HCT116 (cell line): ENCODE measurements around the gene RAB31. TPM values are rescaled to one million over a fixed set of nuclear protein-coding genes. Genes with fewer than 3 reads are reported as not detected.

Experiments
- ATAC-seq: fragments of 200-7000 bp; cut with Tn5 transposase; 2 replicates; pipeline ENCODE4 v1.9.1; 2020; ENCODE audit warnings: mild to moderate bottlenecking, moderate library complexity
- BruUV-seq: library from RNA; stranded (reverse); fragments of 400-500 nt; replicated peaks from 2 replicates; lab custom pipeline; 2021; lab: Mats Ljungman, UMichigan
- CTCF ChIA-PET: fragments of 300-600 bp; sonication (Branson Sonifier 250); formaldehyde crosslinking; loops from one replicate; lab custom pipeline; 2021; ENCODE audit warnings: antibody characterized with exemption; lab: Charles Lee
- POLR2A ChIA-PET: fragments of 300-600, 350-600 bp; sonication (Branson Sonifier 250); formaldehyde crosslinking; loops from one replicate; lab custom pipeline; 2021; ENCODE audit warnings: antibody characterized with exemption; lab: Charles Lee
- RAD21 ChIA-PET, 2 experiments: fragments of 300-600 bp; sonication (Branson Sonifier 250); formaldehyde crosslinking; loops; one replicate each; lab custom pipeline; 2023; ENCODE audit warnings: low total read pairs in 2 of 2; ENCODE audit not compliant: uncharacterized antibody in 2 of 2, unreplicated experiment in 2 of 2, low non-redundant PET in 1 of 2; lab: Charles Lee
- DNase-seq: peaks from one replicate; pipeline ENCODE4 v3.0.0-alpha.2; 2010; ENCODE audit warnings: low read depth, low spot score
- H2AFZ ChIP-seq: fragments of 200-600 bp; shearing (Covaris generic), sonication (generic); 2 replicates; pipeline ENCODE4 v1.6.1; 2017; ENCODE audit warnings: low read depth, mixed run types, mixed read lengths, antibody characterized with exemption, low read length; ENCODE audit not compliant: poor library complexity, severe bottlenecking
- H3K27ac ChIP-seq: 2 replicates; pipeline ENCODE4 v1.5.1; 2012; ENCODE audit warnings: low read depth, low read length
- H3K27me3 ChIP-seq: fragments of 200-600 bp; sonication (generic); 2 replicates; pipeline ENCODE4 v1.6.1; 2016; ENCODE audit warnings: mixed run types, low read length, mixed read lengths; ENCODE audit not compliant: insufficient read depth
- H3K36me3 ChIP-seq, 2 experiments: fragments of 200-500 bp in 1 of 2; fragments of 200-600 bp in 1 of 2; sonication (Bioruptor generic) in 1 of 2; sonication (generic) in 1 of 2; 2 replicates each; pipeline versions ENCODE4 v1.5.1 to v1.6.1; 2014 to 2016; ENCODE audit warnings: low read length in 2 of 2, inconsistent platforms in 1 of 2, mixed read lengths in 1 of 2, mixed run types in 1 of 2; ENCODE audit not compliant: insufficient read depth in 2 of 2, control insufficient read depth in 1 of 2
- H3K4me1 ChIP-seq, 2 experiments: fragments of 200-600 bp in 1 of 2; sonication (generic) in 1 of 2; 2 replicates each; pipeline versions ENCODE4 v1.5.1 to v1.6.1; 2012 to 2017; ENCODE audit warnings: low read length in 2 of 2, inconsistent platforms in 1 of 2, mild to moderate bottlenecking in 1 of 2, mixed read lengths in 1 of 2, mixed run types in 1 of 2, moderate library complexity in 1 of 2; ENCODE audit not compliant: insufficient read depth in 2 of 2, control insufficient read depth in 1 of 2
- H3K4me2 ChIP-seq: fragments of 200-600 bp; sonication (generic); 2 replicates; pipeline ENCODE4 v1.6.1; 2017; ENCODE audit warnings: mixed run types, low read length, mixed read lengths
- H3K4me3 ChIP-seq, 2 experiments: fragments of 200-600 bp in 1 of 2; sonication (generic) in 1 of 2; replicated peaks in 1 of 2; 2 replicates each; pipeline ENCODE4 v1.5.1; 2011 to 2016; ENCODE audit warnings: low read length in 2 of 2, control low read depth in 1 of 2, low read depth in 1 of 2, mild to moderate bottlenecking in 1 of 2, mixed read lengths in 1 of 2, mixed run types in 1 of 2
- H3K79me2 ChIP-seq: fragments of 200-600 bp; sonication (generic); 2 replicates; pipeline ENCODE4 v1.6.1; 2017; ENCODE audit warnings: mild to moderate bottlenecking, mixed run types, low read length, moderate library complexity, mixed read lengths; ENCODE audit not compliant: insufficient read depth
- H3K9ac ChIP-seq: fragments of 200-600 bp; sonication (generic); 2 replicates; pipeline ENCODE4 v1.6.1; 2016; ENCODE audit warnings: low read length, mixed read lengths
- H3K9me2 ChIP-seq: fragments of 200-600 bp; sonication (generic), shearing (Covaris generic); 2 replicates; pipeline ENCODE4 v1.6.1; 2017; ENCODE audit warnings: mixed run types, mild to moderate bottlenecking, moderate library complexity; ENCODE audit not compliant: insufficient read depth
- H3K9me3 ChIP-seq, 2 experiments: fragments of 200-500 bp in 1 of 2; fragments of 200-600 bp in 1 of 2; sonication (Bioruptor generic) in 1 of 2; sonication (generic) in 1 of 2; 2 replicates each; pipeline ENCODE4 v1.6.1; 2014 to 2017; ENCODE audit warnings: low read length in 2 of 2, mixed read lengths in 2 of 2, inconsistent platforms in 1 of 2, low read depth in 1 of 2, mild to moderate bottlenecking in 1 of 2, mixed run types in 1 of 2, moderate library complexity in 1 of 2; ENCODE audit not compliant: control insufficient read depth in 1 of 2, insufficient read depth in 1 of 2
- H4K20me1 ChIP-seq: fragments of 200-600 bp; sonication (generic), shearing (Covaris generic); 2 replicates; pipeline ENCODE4 v1.6.1; 2017; ENCODE audit warnings: mixed run types, mild to moderate bottlenecking, moderate library complexity; ENCODE audit not compliant: insufficient read depth
- CEBPB ChIP-seq: IDR thresholded peaks from 2 replicates; pipeline ENCODE4 v1.6.1; 2012; ENCODE audit warnings: low read depth
- EZH2 ChIP-seq: fragments of 200-600 bp; sonication (generic); IDR thresholded peaks from 2 replicates; pipeline ENCODE4 v1.6.1; 2017; ENCODE audit warnings: antibody characterized with exemption, mixed run types
- EZH2phosphoT487 ChIP-seq: fragments of 200-600 bp; IDR thresholded peaks from 2 replicates; pipeline ENCODE4 v1.6.1; 2018; ENCODE audit warnings: antibody characterized with exemption, borderline replicate concordance
- MAX ChIP-seq: IDR thresholded peaks from 2 replicates; pipeline ENCODE4 v1.6.1; 2012
- POLR2AphosphoS5 ChIP-seq: IDR thresholded peaks from 2 replicates; pipeline ENCODE4 v1.6.1; 2011; ENCODE audit warnings: mild to moderate bottlenecking, low read depth, low read length, moderate library complexity
- REST ChIP-seq: IDR thresholded peaks from 2 replicates; pipeline ENCODE4 v1.6.1; 2012; ENCODE audit warnings: low read depth
- SP1 ChIP-seq: IDR thresholded peaks from 2 replicates; pipeline ENCODE4 v1.6.1; 2012; ENCODE audit warnings: low read depth
- TCF7L2 ChIP-seq: IDR thresholded peaks from 2 replicates; pipeline ENCODE4 v1.7.0; 2011; ENCODE audit warnings: borderline replicate concordance, inconsistent platforms; ENCODE audit not compliant: insufficient read depth, insufficient read length; ENCODE audit errors: extremely low read depth
- YY1 ChIP-seq: IDR thresholded peaks from 2 replicates; pipeline ENCODE4 v1.6.1; 2011; ENCODE audit warnings: low read length, low read depth, moderate library complexity, mild to moderate bottlenecking; ENCODE audit not compliant: insufficient replicate concordance; ENCODE audit errors: extremely low read depth
- intact Hi-C: fragments of 100-400 bp; cut with micrococcal nuclease; formaldehyde crosslinking; loops from 2 replicates; pipeline ENCODE4 v1.10.0; 2022
- total RNA-seq: library from RNA; stranded (reverse); gene quantifications from one replicate; pipeline ENCODE4 v1.2.1, GENCODE V29; 2021; ENCODE audit not compliant: unreplicated experiment

RAB31 gene
- total RNA-seq, 1 experiment from 2014 or later, result 46.9 TPM

GRCh38 chr18:9772847-9773677 lies 65.0 kb downstream of the RAB31 start:
- H2AFZ ChIP-seq, result no peak overlapping the region
- CTCF ChIA-PET, result no interaction called here
- H3K4me1 ChIP-seq, result peaks cover 0 to 20% of the 10 kb centered on the region in 2 experiments; a peak in 3 of 4 replicates
- no peak for DNase-seq
- no peaks in the 10 kb centered on the region for H3K27me3 ChIP-seq
- POLR2A ChIA-PET, result no interaction called here
- intact Hi-C loops, result loop anchor here (5.0 kb wide), 2 partner anchors 179 to 196 kb away; no protein-coding TSS in a partner anchor
- H3K4me2 ChIP-seq, result no peak overlapping the region
- H3K9me2 ChIP-seq, result no peaks in the 10 kb centered on the region
- no TSS peak for BruUV-seq
- ATAC-seq, result no peak
- H4K20me1 ChIP-seq, result no peaks in the 10 kb centered on the region
- peaks cover 9% of the 10 kb centered on the region; the same call in 1 of the 2 replicates for H3K79me2 ChIP-seq
- no peaks in the 10 kb centered on the region for H3K9me3 ChIP-seq
- no peak overlapping the region for H3K27ac ChIP-seq
- TF ChIP-seq YY1 (no peak), CEBPB (no peak), POLR2AphosphoS5 (no peak), REST (no peak), MAX (no peak), EZH2phosphoT487 (no peak), TCF7L2 (peak; percentile 59), EZH2 (no peak), SP1 (no peak)
- no peak overlapping the region for H3K9ac ChIP-seq
- H3K36me3 ChIP-seq, result no peaks in the 10 kb centered on the region
- H3K4me3 ChIP-seq, result no peak overlapping the region
- RAD21 ChIA-PET, result no interaction called here
